Islet precursor cell (in vitro differentiated cells): ENCODE measurements around the gene SORCS3.

Experiments used
- DNase-seq: peaks from one replicate; pipeline ENCODE4 v3.0.0-alpha.2; 2018

The SORCS3 gene

GRCh38 chr10:105026566-105026965 is 385.5 kb downstream of the SORCS3 start:
- DNase-seq: no peak

GRCh38 chr10:105029286-105029685 is 388.2 kb downstream of the SORCS3 start:
- DNase-seq: no peak

GRCh38 chr10:105037022-105037421 is 395.9 kb downstream of the SORCS3 start:
- no peak for DNase-seq

DNA sequence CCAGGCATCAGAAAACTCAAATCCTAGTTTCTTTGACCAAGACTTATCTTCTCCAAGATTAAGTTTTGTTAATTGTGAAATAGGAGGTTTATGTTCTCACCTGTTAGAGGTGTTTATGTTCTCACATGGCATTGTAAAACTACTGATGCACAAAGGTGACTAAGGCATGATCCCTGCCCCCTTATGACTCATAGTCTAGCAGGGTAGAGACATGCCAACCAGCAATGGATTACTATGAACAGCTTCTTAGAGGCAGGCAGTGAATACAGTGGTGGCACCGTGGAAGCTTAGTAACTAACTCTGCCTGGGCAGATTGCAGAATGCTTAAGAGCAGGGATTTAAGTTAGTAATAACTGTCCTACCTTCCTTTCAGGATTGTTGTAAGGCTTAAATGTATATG is 400.9 kb downstream of the SORCS3 start:
- DNase-seq: no peak

- DNase-seq: no peak
Observed at GRCh38 chr10:105042906-105043552, 401.9 kb downstream of the SORCS3 start.

DNA sequence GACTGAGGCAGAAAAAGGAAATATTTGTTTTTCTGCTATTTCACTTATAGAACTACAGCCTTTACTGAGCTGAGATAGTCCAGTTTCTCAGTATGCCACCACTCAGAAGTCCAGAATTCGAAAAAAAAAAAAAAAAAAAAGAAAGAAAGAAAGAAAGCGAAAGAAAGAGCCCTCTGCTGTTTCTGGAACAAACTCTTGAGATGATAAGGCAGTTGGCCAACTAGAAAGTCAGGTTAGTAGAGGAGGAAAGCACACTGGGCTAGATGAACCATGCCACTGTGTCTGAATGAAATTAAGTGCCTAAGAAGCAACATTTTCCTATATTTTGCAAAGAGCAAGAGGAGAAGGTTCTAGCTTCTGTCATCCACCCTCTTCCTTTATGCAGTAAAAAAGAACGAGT is 403.8 kb downstream of the SORCS3 start:
- DNase-seq: no peak

- no peak for DNase-seq
Observed at GRCh38 chr10:105056413-105056812, 415.3 kb downstream of the SORCS3 start.

DNA sequence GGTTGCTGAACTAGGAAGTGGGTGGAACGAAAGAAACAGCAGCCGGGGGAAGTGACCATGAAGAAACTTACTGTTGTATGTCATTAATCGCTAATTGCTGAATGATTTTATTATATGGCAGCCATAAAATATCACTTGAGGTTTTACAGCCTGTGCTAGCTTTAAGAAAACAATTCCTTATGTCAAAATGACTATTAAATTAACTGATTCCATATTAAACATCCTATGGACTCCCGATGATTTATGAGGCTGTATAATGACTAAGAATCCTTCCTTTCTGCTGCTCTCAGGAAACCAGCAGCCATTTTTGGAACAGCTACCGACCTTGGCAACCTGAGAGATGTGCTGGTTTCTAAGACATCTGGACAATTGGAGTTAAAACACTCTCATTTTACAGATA is 421.9 kb downstream of the SORCS3 start:
- DNase-seq: no peak

DNA sequence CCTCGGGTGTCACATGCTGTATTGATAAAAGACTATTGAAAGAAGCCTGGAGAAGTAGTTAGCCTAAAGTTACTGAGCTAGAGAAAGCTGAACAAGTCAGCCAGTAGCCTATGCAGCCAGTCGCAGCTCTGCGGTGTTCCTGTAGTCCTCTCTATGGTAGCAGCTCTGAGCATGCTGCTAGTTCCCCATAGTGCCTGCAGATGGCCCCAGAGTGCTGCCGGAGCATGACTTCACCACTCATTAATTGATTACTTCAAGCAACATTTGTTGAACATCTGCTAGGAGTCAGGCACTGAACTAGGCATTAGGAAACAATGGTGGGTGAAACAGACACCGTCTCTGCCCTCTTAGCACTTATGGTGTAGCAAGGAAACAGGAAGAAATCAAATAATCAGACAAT is 422.7 kb downstream of the SORCS3 start:
- peak; percentile 83 for DNase-seq

DNA sequence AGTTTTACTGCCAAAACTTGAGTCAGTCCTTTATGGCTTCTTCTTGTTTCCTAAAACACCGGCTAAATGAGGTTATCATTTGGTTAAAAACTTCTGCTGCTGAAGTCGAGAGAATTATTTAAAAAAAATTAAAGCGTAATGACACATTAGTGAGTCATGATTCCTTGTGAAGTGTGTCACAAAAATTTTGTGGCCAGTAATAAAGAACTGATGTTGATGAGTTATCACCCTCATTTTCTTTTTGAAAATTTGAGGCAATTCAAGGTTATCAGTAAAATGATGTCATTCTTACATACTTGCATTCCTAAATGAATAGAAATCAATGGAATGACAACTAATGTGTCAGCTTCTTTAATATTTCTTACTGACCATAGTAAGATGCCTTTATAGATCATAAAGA is 427.4 kb downstream of the SORCS3 start:
- no peak for DNase-seq

- DNase-seq: no peak
Observed at GRCh38 chr10:105070249-105070648, 429.2 kb downstream of the SORCS3 start.

GRCh38 chr10:105070952-105071351 is 429.9 kb downstream of the SORCS3 start:
- no peak for DNase-seq

DNA sequence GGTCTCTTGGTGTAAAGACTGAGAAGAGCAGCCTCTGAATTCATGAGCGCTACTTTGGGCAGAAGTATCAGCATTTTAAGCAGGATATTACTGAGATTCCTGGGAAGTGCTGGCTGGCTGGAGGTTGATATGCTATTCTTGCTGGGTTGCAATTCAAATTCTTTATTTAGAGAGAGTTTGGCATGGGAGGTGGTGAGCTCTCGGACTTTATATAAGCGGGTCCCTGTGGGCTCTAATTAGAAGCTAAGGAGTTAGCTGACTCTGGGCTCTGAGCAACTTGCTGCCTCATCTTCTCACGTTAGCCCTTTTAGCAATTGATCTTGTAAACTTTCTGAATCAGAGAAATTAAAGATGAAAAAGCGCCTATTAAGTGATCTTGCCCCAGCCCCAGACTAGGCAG is 430.9 kb downstream of the SORCS3 start:
- no peak for DNase-seq

GRCh38 chr10:105073999-105074398 is 432.9 kb downstream of the SORCS3 start:
- DNase-seq: no peak

DNA sequence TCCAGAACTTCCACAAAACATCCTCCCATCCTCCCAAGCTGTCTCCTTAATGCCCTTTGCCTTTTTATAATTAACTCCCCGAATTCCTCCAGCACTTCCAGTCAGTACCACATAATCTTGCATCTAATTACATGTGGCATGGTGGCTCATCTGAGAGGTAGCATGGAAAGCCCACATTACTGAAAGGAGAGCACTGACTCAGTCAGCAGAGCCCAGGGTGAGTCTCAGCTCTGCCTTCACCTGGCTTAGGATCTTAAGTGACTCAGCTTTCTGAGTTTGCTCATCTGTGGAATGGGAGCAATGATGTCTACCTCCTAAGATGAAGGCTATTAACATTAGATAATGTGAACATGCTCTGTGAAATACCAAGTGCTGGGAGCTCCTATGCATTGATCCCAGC is 433.9 kb downstream of the SORCS3 start:
- no peak for DNase-seq

DNA sequence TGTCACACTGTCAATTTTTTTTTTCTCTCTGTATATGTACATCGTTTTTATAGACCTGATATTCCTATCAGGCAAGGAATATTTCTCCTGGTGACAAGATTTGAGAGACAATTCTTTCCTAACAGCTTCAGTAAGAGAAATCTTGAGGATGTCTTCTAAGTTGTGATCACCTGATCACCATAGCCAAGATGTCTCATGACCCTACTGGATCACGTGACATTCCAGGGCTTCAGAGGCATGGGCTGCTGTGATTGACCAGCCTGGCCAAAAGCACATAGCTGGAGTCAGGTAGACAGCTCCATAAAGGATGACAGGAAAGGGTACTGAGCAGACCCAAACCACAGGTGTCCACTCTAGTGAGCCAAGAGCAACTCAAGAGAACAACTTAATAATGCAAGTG is 444.9 kb downstream of the SORCS3 start:
- DNase-seq: no peak

DNA sequence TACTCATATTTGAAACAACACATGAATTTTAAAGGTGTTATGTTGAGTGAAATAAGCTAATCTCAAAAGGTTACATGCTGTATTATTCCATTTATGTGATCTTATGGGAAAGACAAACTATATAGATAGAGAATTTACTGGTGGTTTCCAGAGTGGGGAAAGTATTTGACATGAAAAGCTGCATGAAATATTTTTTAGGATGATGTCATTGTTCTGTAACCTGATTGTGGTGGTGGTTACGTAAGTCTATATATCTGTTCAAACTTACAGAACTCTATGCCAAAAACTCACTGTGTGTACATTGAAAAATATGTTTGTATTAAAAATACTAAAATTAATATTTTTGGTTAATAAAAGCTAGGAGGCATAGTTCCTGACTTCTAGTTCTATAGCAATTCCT is 453.0 kb downstream of the SORCS3 start:
- no peak for DNase-seq

GRCh38 chr10:105096316-105096715 is 455.2 kb downstream of the SORCS3 start:
- no peak for DNase-seq

DNA sequence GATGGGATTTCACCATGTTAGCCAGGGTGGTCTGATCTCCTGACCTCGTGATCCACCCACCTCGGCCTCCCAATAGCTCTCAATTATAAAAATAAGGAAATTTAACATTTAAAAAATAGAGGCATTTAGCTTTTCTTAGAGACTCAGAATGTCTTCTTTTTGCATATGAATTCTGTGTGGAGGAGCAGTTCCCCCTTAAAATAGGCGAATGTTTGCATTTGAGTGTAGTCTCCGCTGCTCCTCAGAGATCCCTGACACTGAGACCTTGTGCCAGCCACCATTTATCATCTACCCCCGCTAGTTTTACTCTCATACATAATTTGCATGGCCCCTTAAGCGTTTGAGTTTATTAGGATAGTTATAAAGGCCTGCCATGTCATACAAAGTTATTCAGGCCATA is 461.9 kb downstream of the SORCS3 start:
- no peak for DNase-seq

DNA sequence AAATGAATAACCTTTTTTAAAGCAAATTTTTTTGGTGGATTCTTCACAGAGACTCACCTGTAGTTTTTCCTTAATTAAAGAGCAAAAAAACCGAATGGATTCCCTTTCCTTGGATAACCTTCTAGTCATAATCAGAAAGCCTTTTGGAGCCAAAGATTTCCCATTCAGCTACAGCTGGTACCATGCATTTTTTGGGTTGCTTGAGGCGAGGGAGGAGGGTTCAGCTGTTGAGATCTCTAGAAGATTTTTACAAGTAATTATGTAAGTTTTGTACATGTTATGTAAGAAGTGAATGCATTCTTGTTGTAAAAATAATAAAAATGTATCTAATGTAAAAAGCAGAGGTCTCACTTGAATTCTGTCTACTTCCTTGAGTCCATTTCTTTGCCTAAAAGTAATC is 463.2 kb downstream of the SORCS3 start:
- DNase-seq: no peak

GRCh38 chr10:105109164-105109563 is 468.1 kb downstream of the SORCS3 start:
- no peak for DNase-seq

- no peak for DNase-seq
Observed at GRCh38 chr10:105112862-105113261, 471.8 kb downstream of the SORCS3 start.

GRCh38 chr10:105113666-105114065 is 472.6 kb downstream of the SORCS3 start:
- DNase-seq: no peak

GRCh38 chr10:105121743-105122142 is 480.7 kb downstream of the SORCS3 start:
- no peak for DNase-seq

GRCh38 chr10:105128111-105128510 is 487.0 kb downstream of the SORCS3 start:
- no peak for DNase-seq

DNA sequence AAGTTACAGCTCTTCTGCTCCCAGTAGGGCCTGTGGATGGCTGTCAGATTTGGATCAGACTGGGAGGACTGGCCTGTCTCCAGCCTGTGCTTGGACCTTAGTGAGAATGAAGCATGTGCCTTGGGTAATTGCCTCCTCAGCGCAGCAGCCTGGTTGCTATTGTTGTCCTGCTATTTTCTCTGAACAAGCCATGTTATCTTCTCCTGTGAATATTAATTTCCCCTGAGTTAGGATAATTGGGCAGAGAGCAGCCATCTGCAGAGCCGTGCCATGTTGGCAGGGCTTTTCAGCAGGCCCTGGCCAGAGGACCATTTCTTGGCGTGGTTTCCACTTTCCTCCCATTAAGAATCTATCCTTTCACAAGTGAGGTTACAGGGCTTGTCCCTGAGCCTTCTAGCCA is 497.3 kb downstream of the SORCS3 start:
- DNase-seq: no peak
